ENCODE results near the gene PTCHD1. TPM values are rescaled to one million over a fixed set of nuclear protein-coding genes. Genes with fewer than 3 reads are reported as not detected.

The PTCHD1 gene
- polyA plus RNA-seq, 1 donor from 2014 or later = 10.0 TPM

DNA sequence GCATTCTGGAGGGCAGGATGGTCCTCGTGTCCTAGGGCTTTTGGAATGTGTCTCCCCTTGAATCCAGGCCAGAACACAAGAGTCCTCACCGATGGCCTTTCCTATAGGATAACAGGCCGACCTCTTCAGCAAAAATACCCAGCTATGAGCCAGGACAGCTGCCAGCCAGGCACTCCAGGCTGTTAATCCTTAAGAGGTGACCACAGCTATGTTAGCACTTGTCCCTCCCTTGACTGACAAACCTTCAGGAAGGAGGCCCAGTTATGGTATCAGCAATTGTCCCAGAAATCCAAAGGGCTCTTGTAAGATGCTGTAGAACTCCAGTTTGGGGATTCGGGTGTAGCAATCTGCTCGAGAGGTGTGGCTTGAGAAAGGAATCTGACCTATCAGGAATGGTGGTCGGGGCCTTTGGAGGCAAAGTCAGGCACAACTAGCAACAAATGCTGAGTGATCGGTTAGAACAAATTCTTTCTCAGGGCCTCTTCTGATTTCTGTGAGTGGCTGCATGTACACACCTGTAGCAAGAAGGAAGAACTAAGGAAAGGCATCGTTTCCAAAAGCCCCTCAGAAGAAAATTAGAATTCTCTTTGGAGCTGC is 54.6 kb downstream of the PTCHD1 start:
- H3K4me2 ChIP-seq (ENCODE audit: low read length) = no peak overlapping the region
- H4K20me1 ChIP-seq (ENCODE audit: insufficient read depth) = no peaks in the 10 kb centered on the region
- no peaks in the 10 kb centered on the region for H3K9me2 ChIP-seq (ENCODE audit: insufficient read depth, low read length)
- no peaks in the 10 kb centered on the region for H3F3A ChIP-seq (ENCODE audit: insufficient read depth, low read length, poor library complexity, severe bottlenecking)
- no peaks in the 10 kb centered on the region for H3K9me3 ChIP-seq (ENCODE audit: low read length)
- no peak overlapping the region for H3K4me3 ChIP-seq (ENCODE audit: low read length)
- H3K27me3 ChIP-seq (ENCODE audit: insufficient read depth, low read depth, low read length) = no peaks in the 10 kb centered on the region
- H3K36me3 ChIP-seq (ENCODE audit: insufficient read depth, low read length) = no peaks in the 10 kb centered on the region
- TF ChIP-seq SMC3 (conservative IDR thresholded peaks at IDR 0.05; ENCODE audit: poor library complexity) = no peak
- no peak overlapping the region for H2AFZ ChIP-seq (ENCODE audit: low read depth, low read length)
- no peak overlapping the region for H3K27ac ChIP-seq (ENCODE audit: low read length)
- no peak overlapping the region for H3K9ac ChIP-seq (ENCODE audit: low read length)
- no peaks in the 10 kb centered on the region for H3K79me2 ChIP-seq (replicated peaks; ENCODE audit: insufficient read depth, low read length)

DNA sequence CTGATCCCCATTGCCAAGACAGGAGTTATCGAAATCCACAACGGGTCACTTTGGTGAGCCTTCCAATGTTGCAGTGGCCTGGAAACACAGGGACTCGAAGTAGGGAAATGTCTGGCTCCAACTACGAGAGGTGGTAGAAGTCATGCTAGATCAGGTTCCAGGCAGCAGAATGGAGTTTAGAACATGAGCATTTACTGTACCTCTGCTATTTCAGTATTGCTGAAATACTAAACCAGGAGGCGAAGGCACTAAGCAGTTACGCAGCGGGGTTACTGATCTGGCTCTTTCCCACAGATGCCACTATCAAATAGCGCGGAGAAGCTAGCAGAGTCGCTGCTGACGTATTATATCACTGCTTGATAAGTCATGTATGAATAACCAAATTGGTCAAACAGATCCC is 56.3 kb downstream of the PTCHD1 start:
- no peak overlapping the region for H3K27ac ChIP-seq (ENCODE audit: low read length)
- H3F3A ChIP-seq (ENCODE audit: insufficient read depth, low read length, poor library complexity, severe bottlenecking) = no peaks in the 10 kb centered on the region
- H3K9ac ChIP-seq (ENCODE audit: low read length) = no peak overlapping the region
- H3K27me3 ChIP-seq (ENCODE audit: insufficient read depth, low read depth, low read length) = no peaks in the 10 kb centered on the region
- H3K79me2 ChIP-seq (replicated peaks; ENCODE audit: insufficient read depth, low read length) = no peaks in the 10 kb centered on the region
- no peaks in the 10 kb centered on the region for H3K9me3 ChIP-seq (ENCODE audit: low read length)
- TF ChIP-seq, protein P1, sequence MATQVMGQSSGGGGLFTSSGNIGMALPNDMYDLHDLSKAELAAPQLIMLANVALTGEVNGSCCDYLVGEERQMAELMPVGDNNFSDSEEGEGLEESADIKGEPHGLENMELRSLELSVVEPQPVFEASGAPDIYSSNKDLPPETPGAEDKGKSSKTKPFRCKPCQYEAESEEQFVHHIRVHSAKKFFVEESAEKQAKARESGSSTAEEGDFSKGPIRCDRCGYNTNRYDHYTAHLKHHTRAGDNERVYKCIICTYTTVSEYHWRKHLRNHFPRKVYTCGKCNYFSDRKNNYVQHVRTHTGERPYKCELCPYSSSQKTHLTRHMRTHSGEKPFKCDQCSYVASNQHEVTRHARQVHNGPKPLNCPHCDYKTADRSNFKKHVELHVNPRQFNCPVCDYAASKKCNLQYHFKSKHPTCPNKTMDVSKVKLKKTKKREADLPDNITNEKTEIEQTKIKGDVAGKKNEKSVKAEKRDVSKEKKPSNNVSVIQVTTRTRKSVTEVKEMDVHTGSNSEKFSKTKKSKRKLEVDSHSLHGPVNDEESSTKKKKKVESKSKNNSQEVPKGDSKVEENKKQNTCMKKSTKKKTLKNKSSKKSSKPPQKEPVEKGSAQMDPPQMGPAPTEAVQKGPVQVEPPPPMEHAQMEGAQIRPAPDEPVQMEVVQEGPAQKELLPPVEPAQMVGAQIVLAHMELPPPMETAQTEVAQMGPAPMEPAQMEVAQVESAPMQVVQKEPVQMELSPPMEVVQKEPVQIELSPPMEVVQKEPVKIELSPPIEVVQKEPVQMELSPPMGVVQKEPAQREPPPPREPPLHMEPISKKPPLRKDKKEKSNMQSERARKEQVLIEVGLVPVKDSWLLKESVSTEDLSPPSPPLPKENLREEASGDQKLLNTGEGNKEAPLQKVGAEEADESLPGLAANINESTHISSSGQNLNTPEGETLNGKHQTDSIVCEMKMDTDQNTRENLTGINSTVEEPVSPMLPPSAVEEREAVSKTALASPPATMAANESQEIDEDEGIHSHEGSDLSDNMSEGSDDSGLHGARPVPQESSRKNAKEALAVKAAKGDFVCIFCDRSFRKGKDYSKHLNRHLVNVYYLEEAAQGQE (IDR thresholded peaks at IDR 0.05; ENCODE audit: borderline replicate concordance) = no peak
- TF ChIP-seq RAD21 (conservative IDR thresholded peaks at IDR 0.05) (no peak), MXI1 (conservative IDR thresholded peaks at IDR 0.05; ENCODE audit: poor library complexity, severe bottlenecking) (no peak), EP300 (conservative IDR thresholded peaks at IDR 0.05; ENCODE audit: poor library complexity, severe bottlenecking) (no peak), EZH2 (IDR thresholded peaks at IDR 0.05; ENCODE audit: borderline replicate concordance, insufficient read depth, low read length, poor library complexity, severe bottlenecking) (no peak)
- no peaks in the 10 kb centered on the region for H3K36me3 ChIP-seq (ENCODE audit: insufficient read depth, low read length)
- no peak overlapping the region for H3K4me2 ChIP-seq (ENCODE audit: low read length)
- no peak overlapping the region for H3K4me3 ChIP-seq (ENCODE audit: low read length)
- no peaks in the 10 kb centered on the region for H3K9me2 ChIP-seq (ENCODE audit: insufficient read depth, low read length)
- H4K20me1 ChIP-seq (ENCODE audit: insufficient read depth) = no peaks in the 10 kb centered on the region
- no peak overlapping the region for H2AFZ ChIP-seq (ENCODE audit: low read depth, low read length)

DNA sequence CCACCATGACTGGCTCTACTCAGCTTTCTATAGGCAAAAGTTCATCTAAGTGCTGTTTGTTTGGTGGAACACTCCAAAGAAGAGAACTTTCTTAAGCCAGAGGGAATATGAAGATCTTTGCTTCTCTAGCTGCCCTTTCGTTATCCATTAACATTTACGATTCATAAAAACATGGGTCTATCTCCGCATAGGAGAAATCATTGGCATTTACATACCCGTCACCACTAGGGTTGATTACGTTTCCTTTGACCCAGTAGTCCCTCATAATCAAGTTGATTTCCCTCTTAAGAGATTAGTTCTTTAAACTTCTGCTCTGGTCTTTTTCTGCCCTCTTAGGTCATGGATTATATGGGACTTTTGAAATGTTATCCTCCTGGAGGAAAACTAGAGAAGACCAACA is 57.5 kb downstream of the PTCHD1 start:
- H4K20me1 ChIP-seq (ENCODE audit: insufficient read depth) = no peaks in the 10 kb centered on the region
- H3K36me3 ChIP-seq (ENCODE audit: insufficient read depth, low read length) = no peaks in the 10 kb centered on the region
- no peaks in the 10 kb centered on the region for H3K9me2 ChIP-seq (ENCODE audit: insufficient read depth, low read length)
- TF ChIP-seq, protein P1 (IDR thresholded peaks at IDR 0.05; ENCODE audit: borderline replicate concordance) = no peak
- TF ChIP-seq RAD21 (conservative IDR thresholded peaks at IDR 0.05) (no peak), EZH2 (IDR thresholded peaks at IDR 0.05; ENCODE audit: borderline replicate concordance, insufficient read depth, low read length, poor library complexity, severe bottlenecking) (no peak), EP300 (conservative IDR thresholded peaks at IDR 0.05; ENCODE audit: poor library complexity, severe bottlenecking) (no peak), SMC3 (conservative IDR thresholded peaks at IDR 0.05; ENCODE audit: poor library complexity) (no peak), MXI1 (conservative IDR thresholded peaks at IDR 0.05; ENCODE audit: poor library complexity, severe bottlenecking) (no peak), POLR2AphosphoS5 (IDR thresholded peaks at IDR 0.05) (no peak), TAF1 (IDR thresholded peaks at IDR 0.05; ENCODE audit: low read depth) (no peak)
- TF ChIP-seq, protein P2, sequence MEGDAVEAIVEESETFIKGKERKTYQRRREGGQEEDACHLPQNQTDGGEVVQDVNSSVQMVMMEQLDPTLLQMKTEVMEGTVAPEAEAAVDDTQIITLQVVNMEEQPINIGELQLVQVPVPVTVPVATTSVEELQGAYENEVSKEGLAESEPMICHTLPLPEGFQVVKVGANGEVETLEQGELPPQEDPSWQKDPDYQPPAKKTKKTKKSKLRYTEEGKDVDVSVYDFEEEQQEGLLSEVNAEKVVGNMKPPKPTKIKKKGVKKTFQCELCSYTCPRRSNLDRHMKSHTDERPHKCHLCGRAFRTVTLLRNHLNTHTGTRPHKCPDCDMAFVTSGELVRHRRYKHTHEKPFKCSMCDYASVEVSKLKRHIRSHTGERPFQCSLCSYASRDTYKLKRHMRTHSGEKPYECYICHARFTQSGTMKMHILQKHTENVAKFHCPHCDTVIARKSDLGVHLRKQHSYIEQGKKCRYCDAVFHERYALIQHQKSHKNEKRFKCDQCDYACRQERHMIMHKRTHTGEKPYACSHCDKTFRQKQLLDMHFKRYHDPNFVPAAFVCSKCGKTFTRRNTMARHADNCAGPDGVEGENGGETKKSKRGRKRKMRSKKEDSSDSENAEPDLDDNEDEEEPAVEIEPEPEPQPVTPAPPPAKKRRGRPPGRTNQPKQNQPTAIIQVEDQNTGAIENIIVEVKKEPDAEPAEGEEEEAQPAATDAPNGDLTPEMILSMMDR (IDR thresholded peaks at IDR 0.05; ENCODE audit: poor library complexity, severe bottlenecking) = no peak
- no peak overlapping the region for H3K4me3 ChIP-seq (ENCODE audit: low read length)
- no peaks in the 10 kb centered on the region for H3K27me3 ChIP-seq (ENCODE audit: insufficient read depth, low read depth, low read length)
- H3K27ac ChIP-seq (ENCODE audit: low read length) = no peak overlapping the region
- no peaks in the 10 kb centered on the region for H3K79me2 ChIP-seq (replicated peaks; ENCODE audit: insufficient read depth, low read length)
- H3K9ac ChIP-seq (ENCODE audit: low read length) = no peak overlapping the region
- no peaks in the 10 kb centered on the region for H3F3A ChIP-seq (ENCODE audit: insufficient read depth, low read length, poor library complexity, severe bottlenecking)
- H3K4me2 ChIP-seq (ENCODE audit: low read length) = no peak overlapping the region
- H3K9me3 ChIP-seq (ENCODE audit: low read length) = no peaks in the 10 kb centered on the region
- no peak overlapping the region for H2AFZ ChIP-seq (ENCODE audit: low read depth, low read length)
